Spleen (tissue), 7 donors: ENCODE results near the gene NLGN1.

Experiments
- POLR2AphosphoS5 ChIP-seq, 3 donors: sonication (generic); formaldehyde crosslinking; IDR thresholded peaks; one replicate each; pipeline ENCODE4 v1.5.1; 2017; ENCODE audit warnings: antibody characterized with exemption in 3 of 3
- TF ChIP-seq, protein P1 (sequence below), 11 experiments: fragments of 200-600 bp in 7 of 11; fragments of 450-650 bp in 4 of 11; sonication (generic) in 4 of 11; IDR thresholded peaks in 8 of 11; conservative IDR thresholded peaks in 3 of 11; 1 replicate in 7 of 11; 2 replicates in 4 of 11; pipeline versions ENCODE4 v1.4.0 to v1.8.0; 2016 to 2021; ENCODE audit warnings: antibody characterized with exemption in 11 of 11, inconsistent platforms in 4 of 11, mild to moderate bottlenecking in 1 of 11
- donor health status: DM: no; HTN: no; CAD: no; lungs with moderate emphysema.
- donor health status: DM: no; HTN: no; CAD: no.
- donor health status: DM: no; HTN: no; CAD: no.

DNA sequence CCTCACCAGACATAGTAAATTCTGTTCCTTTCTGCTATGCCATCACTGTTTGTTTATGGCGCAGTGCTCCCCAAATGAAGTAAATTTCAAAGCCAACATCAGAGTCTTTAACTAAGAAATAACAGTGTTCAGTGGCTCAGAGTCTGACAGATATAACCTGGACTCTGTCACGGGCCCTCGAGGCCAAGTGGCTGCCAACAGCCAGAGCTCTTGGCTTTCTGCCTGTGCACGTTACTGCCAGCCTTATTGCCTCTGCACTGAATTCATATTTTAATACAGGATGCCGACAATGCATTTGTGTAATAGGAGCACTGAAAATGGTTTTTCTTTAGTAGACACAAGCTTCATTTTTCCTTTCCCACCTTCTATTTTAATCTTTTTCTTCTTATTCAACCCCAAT is 219.9 kb downstream of the NLGN1 start:
- TF ChIP-seq, protein P1, sequence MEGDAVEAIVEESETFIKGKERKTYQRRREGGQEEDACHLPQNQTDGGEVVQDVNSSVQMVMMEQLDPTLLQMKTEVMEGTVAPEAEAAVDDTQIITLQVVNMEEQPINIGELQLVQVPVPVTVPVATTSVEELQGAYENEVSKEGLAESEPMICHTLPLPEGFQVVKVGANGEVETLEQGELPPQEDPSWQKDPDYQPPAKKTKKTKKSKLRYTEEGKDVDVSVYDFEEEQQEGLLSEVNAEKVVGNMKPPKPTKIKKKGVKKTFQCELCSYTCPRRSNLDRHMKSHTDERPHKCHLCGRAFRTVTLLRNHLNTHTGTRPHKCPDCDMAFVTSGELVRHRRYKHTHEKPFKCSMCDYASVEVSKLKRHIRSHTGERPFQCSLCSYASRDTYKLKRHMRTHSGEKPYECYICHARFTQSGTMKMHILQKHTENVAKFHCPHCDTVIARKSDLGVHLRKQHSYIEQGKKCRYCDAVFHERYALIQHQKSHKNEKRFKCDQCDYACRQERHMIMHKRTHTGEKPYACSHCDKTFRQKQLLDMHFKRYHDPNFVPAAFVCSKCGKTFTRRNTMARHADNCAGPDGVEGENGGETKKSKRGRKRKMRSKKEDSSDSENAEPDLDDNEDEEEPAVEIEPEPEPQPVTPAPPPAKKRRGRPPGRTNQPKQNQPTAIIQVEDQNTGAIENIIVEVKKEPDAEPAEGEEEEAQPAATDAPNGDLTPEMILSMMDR (IDR thresholded peaks at IDR 0.05 in 8 of 11, conservative IDR thresholded peaks at IDR 0.05 in 3 of 11), result no peak
- no peak for TF ChIP-seq POLR2AphosphoS5 (IDR thresholded peaks at IDR 0.05)
